AG10803 (cell line): ENCODE measurements around the gene ATP6V1G2.
"Not testable (repeated sequence)": the region's sequence is repeated elsewhere in the genome, so short reads cannot be mapped to it uniquely, and the experiment has no call there.

Experiments used
- DNase-seq: peaks from one replicate; pipeline ENCODE4 v3.0.0; 2010; ENCODE audit warnings: low read depth
- H3K4me3 ChIP-seq: 2 replicates; pipeline ENCODE4 v1.5.1; 2011; ENCODE audit warnings: mild to moderate bottlenecking, low read length, control low read depth
- TF ChIP-seq, protein P1 (sequence below): conservative IDR thresholded peaks from 2 replicates; pipeline ENCODE4 v1.5.1; 2011; ENCODE audit warnings: mild to moderate bottlenecking, low read length, control low read depth, inconsistent platforms

Gene ATP6V1G2

DNA sequence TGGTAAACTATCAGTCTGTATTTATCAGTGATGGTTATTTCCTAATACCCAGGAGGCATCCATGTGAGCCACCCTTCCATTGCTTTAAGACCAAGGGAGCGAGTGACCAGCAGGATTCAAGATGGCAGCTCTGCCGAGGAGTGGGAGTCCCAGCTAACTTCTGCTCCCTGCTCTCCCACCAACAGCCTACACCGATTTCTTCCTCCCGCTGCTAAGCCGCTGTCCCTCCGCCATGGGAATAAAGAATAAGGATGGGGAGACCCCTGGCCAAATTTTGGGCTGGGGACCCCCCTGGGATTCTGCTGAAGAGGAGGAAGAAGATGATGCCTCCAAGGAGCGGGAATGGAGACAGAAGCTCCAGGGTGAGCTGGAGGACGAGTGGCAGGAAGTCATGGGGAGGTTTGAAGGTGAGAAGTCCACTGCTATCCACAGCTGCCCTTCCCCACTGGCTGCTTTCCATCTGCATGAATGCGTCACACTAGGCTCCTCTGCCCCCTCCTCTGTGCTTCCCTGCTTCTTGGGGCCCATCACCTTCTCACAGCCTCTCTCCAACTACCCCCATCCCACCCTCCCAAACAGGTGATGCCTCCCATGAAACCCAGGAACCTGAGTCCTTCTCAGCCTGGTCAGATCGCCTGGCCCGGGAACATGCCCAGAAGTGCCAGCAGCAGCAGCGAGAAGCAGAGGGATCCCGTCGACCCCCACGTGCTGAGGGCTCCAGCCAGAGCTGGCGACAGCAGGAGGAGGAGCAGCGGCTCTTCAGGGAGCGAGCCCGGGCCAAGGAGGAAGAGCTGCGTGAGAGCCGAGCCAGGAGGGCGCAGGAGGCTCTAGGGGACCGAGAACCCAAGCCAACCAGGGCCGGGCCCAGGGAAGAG is 11.3 kb upstream of the ATP6V1G2 start:
- no peak overlapping the region for H3K4me3 ChIP-seq
- DNase-seq, result no peak
- TF ChIP-seq, protein P1, sequence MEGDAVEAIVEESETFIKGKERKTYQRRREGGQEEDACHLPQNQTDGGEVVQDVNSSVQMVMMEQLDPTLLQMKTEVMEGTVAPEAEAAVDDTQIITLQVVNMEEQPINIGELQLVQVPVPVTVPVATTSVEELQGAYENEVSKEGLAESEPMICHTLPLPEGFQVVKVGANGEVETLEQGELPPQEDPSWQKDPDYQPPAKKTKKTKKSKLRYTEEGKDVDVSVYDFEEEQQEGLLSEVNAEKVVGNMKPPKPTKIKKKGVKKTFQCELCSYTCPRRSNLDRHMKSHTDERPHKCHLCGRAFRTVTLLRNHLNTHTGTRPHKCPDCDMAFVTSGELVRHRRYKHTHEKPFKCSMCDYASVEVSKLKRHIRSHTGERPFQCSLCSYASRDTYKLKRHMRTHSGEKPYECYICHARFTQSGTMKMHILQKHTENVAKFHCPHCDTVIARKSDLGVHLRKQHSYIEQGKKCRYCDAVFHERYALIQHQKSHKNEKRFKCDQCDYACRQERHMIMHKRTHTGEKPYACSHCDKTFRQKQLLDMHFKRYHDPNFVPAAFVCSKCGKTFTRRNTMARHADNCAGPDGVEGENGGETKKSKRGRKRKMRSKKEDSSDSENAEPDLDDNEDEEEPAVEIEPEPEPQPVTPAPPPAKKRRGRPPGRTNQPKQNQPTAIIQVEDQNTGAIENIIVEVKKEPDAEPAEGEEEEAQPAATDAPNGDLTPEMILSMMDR, result no peak

DNA sequence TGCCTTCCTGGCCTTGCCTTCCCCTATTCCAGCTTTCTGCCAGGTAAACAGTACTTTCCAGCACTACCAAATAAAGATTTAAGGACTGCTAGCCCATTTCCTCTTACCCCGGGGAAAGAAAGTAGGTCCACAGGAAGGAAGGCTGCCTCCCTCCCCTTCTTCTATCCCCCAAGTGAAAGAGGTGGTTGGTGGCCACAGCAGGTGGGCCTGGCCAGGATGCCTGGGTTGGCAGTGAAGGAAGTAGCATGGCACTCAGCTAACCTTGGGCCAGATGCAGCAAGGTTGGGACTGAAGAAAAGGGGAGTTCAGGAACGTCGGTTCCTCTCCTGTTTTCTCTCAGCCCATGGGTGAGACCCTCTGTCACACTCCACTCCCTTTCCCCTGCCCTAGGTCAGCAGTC is 9.9 kb upstream of the ATP6V1G2 start:
- no peak for DNase-seq
- no peak overlapping the region for H3K4me3 ChIP-seq
- TF ChIP-seq, protein P1, result no peak

DNA sequence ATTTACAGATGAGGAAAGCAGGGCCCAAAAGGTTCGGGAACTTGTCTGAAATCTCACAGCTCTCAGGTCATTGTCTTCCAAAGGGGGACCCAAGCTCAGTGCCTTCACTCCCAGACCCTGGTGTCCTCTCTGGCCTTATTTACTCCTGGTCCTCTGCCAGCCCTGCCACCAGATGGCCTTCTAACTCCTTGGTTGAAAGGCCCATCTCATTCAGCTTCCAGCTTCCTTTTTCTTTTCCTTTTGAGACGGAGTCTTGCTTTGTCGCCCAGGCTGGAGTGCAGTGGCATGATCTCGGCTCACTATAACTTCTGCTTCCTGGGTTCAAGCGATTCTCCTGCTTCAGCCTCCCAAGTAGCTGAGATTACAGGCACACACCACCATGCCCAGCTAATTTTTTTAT is 5.0 kb upstream of the ATP6V1G2 start:
- TF ChIP-seq, protein P1, result peak; percentile 46
- DNase-seq, result peak; percentile 51
- H3K4me3 ChIP-seq, result not testable (repeated sequence)

DNA sequence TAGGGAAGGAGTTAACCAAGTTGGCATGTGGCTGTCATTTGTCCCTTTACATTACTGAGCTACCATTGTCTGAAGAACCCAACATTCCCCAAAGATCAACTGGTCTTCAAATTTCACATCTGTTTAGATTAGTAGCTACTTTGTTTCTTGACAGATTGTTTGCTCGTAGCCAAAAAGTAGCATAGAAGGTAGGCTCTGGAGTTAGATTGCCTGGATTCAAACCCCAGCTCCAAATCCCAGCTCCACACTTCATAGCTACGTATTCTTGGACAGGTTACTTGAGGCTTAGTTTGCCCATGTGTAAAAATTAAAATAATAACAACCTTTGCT is 2.1 kb upstream of the ATP6V1G2 start:
- H3K4me3 ChIP-seq, result peak overlapping the region; percentile 66
- no peak for DNase-seq

DNA sequence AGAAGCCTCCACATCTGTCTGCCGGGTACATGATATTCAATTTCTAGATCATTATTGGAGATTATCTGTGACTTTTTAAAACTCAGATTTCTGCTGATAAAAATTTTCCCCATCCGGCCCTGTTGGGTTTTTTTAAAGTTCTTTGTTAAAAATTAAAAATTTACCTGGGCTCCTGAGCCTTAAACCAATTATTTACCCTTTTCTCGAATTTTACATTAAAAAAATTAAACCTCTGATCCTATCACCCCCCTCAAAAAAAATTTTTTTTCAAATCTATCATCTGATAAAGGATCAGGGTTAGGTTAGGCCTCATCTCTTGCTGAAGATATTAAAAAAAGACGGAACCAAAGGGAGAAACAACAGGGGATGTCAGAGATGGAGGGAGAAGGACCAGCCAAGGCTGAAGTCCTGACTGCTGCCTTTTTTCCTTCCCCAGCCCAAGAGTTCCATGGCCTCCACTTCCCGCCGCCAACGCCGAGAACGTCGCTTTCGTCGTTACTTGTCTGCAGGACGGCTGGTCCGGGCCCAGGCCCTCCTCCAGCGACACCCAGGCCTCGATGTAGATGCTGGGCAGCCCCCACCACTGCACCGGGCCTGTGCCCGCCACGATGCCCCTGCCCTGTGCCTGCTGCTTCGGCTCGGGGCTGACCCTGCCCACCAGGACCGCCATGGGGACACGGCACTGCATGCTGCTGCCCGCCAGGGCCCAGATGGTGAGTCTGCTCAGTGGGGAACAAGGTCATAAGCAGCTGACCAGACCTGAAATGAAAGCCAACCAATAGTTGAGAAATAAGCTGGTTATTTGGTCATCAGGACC is 1.5 kb upstream of the ATP6V1G2 start:
- TF ChIP-seq, protein P1, result no peak
- DNase-seq, result no peak
- peak overlapping the region; percentile 66 for H3K4me3 ChIP-seq

More for the DNA sequence above, 2.1 kb upstream of the ATP6V1G2 start:
- TF ChIP-seq, protein P1, result no peak

DNA sequence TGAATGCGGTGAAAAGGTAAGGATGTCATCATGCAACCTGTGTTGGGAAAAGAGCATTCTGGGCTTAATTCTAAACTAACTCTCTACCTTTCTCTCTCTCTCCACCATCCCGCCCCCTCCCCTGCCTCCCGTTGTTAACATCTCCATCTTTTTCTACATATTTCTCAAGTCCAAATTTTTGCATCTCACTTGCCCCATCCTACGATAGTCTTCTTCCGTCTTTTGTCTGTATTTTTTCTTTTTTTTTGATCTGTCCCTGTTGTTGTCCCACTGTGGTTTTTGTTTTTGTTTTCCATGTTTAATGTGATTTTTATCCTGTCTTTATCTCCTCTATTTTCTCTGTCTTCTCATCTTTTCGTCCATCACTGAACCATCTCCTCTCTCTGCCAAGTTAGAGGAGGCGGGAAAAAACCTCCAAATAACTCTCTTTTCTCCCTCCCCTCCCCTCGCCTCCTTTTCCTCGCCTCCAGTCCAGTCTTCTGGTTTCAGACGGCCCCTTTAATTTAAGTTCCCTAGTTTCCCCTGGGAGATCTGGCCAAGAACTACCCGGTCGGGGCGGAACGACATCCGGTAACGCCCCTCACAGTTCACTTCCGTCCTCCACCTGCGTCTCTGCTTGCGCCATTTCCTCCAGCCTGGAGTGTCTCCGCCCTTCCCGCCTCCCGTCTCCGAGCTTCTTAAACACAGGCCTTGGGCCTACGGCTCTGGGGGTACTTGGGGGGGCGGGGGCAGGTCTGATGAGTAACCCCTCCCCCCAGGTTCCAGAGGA is 734 bp upstream of the ATP6V1G2 start, which contains the start of gene NFKBIL1:
TSS of gene NFKBIL1 (plus strand) at position 651 of the 769 bp plus-strand sequence. CDS start at position 738, 87 bp downstream.
- TF ChIP-seq, protein P1, result no peak
- DNase-seq, result peak; percentile 98
- H3K4me3 ChIP-seq, result peak within 1 kb of the TSS; percentile 66
